Esophagus muscularis mucosa (tissue), 3 donors: ENCODE data around the gene LANCL1.

Experiments
- CTCF ChIP-seq, 3 experiments: fragments of 200-600 bp in 2 of 3; fragments of 450-650 bp in 1 of 3; sonication (generic) in 2 of 3; IDR thresholded peaks; one replicate each; pipeline ENCODE4 v1.5.1; 2017 to 2019; ENCODE audit warnings: antibody characterized with exemption in 3 of 3, mild to moderate bottlenecking in 2 of 3, moderate library complexity in 1 of 3
- EP300 ChIP-seq: sonication (generic); formaldehyde crosslinking; IDR thresholded peaks from one replicate; pipeline ENCODE4 v1.6.1; 2017; ENCODE audit warnings: antibody characterized with exemption

GRCh38 chr2:210477496-210477895 lies 937 bp upstream of the LANCL1 start:
- TF ChIP-seq CTCF (IDR thresholded peaks at IDR 0.05) (no peak), EP300 (no peak)
